ENCODE data around the gene BRD9.
"Not testable (repeated sequence)": the region's sequence is repeated elsewhere in the genome, so short reads cannot be mapped to it uniquely, and the experiment has no call there.

Gene BRD9

GRCh38 chr5:922436-923280 lies 30.1 kb upstream of the BRD9 start:
- DNase-seq (ENCODE audit: low read depth): no peak

DNA sequence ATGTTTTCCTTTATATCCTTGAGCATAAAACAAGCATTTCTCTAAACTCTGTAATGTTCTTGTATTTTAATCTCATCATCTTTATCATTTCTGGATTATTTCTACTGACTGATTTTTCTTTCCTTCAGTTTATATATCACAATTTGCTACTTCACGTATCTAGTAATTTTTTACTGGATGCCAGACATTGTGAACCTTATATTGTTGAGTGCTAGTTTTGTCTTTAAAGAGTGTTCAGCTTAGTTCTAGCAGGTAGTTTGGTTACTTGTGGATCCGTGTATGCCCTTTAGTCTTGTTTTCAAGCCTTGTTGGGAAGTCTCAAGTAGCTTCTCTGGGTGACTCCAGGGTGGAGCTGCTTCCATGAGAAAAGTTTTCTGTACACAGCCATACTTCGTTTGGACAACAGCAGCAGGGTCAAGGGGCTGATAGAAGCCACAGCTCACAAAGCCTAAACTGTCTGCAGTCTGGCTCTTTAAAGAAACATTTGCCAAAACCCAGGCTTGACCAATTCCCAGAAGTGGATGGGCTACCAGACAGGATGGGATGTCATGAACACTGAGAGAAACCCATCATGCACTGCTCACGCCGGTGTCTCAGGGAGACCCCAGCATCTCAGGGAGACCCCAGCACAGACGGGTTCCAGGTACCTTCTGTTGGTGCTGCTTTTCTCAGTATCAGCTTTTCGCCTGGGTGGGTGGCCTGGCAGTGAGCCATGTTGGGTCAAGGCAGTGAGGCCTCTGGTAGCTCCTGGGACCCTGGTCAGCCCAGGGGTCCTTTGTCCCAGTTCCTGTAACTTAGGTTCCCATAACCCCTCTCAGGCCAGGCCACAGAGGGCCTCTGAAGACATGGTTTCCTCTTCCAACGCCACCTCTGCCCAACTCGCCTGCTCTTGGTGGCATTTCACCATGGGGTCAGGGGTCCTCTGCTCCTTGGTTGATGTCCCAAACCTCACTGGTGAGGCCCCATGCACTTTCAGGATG lies 29.1 kb upstream of the BRD9 start:
- DNase-seq (ENCODE audit: low read depth): no peak

- DNase-seq (ENCODE audit: low read depth): no peak
Observed at GRCh38 chr5:920321-920720, 27.7 kb upstream of the BRD9 start.

GRCh38 chr5:919356-920000 lies 26.9 kb upstream of the BRD9 start:
- no peak for DNase-seq (ENCODE audit: low read depth)

- not testable (repeated sequence) for DNase-seq (ENCODE audit: low read depth)
Observed at GRCh38 chr5:918717-919116, 26.1 kb upstream of the BRD9 start.

GRCh38 chr5:916441-917293 lies 24.1 kb upstream of the BRD9 start:
- DNase-seq (ENCODE audit: low read depth): no peak

DNA sequence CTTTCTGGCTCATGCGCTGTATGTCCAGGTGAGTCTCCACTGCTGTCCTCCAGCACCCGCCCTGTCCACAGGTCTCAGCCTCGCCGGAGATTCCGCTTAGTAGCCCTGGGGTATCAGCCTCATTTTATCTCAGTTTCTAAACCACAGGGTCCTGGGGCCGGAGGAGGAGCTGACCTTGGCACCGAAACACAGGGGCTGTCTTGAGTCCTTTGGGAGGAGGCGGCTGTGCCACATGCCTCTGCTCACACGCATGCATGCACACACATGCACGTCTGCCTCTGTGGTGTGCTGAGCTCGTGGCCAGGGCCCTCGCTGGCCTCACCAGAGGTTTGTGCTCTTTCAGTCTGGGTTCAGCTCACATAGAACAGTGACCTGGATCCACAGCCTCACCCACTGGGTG lies 23.3 kb upstream of the BRD9 start:
- no peak for DNase-seq (ENCODE audit: low read depth)

GRCh38 chr5:915346-915745 lies 22.7 kb upstream of the BRD9 start:
- not testable (repeated sequence) for DNase-seq (ENCODE audit: low read depth)

GRCh38 chr5:914612-915011 lies 22.0 kb upstream of the BRD9 start:
- no peak for DNase-seq (ENCODE audit: low read depth)

- no peak for DNase-seq (ENCODE audit: low read depth)
Observed at GRCh38 chr5:914174-914573, 21.6 kb upstream of the BRD9 start.

DNA sequence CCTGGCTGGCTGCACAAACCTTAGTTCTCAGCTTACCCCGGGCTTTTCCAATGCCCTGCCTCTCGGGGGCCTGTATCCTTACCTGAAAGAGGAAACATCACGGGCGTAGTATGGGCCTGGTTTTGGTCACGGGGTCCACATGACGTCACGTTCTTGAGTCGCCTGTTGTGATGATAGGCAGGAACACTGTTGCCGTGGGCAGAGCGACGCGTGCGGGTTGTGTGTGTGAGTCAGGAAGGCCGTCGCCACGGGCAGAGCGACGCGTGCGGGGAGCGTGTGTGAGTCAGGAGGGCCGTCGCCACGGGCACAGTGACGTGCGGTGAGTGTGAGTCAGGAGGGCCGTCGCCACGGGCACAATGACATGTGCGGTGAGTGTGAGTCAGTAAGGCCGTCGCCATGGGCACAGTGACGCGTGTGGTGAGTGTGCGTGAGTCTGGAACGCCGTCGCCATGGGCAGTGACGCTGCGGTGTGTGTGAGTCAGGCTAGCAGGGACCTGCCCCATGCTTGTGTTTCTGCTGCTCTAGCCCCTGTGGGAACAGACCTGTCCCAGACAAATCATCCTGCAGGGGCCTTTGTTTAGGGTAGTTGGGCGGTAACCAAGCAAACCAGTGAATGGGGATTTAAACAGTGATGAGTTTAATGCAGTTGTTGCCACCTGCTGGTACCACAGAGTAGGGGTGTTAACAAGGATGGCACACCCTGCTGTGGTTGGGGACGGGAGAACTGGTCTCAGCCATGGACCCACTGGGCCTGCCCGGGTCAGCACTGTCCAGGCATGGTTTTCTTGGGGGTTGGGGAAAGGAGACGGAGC lies 19.9 kb upstream of the BRD9 start:
- peak; percentile 14 for DNase-seq (ENCODE audit: low read depth)

DNA sequence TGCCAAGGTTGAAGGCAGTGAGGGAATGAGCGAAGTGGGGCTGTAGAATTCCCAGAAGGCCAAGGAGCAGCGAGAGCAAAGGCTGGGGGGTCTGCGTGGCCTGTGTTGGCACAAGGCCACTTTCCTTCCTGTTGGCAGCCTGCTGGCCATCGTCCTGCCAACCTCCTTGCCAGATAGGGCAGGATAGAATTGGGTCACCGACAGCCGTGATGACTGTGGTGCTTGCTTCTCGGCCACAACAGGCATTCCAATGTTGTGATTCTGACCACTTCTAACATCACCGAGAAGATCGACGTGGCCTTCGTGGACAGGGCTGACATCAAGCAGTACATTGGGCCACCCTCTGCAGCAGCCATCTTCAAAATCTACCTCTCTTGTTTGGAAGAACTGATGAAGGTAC lies 19.0 kb upstream of the BRD9 start:
- no peak for DNase-seq (ENCODE audit: low read depth)

DNA sequence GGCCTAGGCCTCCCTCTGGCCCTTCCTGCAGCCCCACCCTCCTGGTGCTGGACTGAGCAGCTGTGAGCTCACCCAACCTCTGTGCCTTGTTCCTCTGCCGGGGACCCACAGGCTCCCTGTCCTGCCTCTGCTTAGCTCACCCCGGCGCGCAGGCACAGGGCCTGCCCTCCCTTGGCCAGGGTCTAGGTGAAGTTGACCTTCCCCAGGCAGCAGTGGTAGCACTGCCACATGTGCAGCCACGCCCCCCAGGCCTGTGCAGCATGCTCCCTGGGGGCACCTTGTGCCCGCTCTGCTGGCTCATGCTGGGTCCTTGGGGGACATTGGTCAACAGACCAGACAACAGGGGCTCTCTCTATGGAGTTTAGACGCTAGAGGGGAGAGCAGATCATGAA lies 18.2 kb upstream of the BRD9 start:
- DNase-seq (ENCODE audit: low read depth): no peak

DNA sequence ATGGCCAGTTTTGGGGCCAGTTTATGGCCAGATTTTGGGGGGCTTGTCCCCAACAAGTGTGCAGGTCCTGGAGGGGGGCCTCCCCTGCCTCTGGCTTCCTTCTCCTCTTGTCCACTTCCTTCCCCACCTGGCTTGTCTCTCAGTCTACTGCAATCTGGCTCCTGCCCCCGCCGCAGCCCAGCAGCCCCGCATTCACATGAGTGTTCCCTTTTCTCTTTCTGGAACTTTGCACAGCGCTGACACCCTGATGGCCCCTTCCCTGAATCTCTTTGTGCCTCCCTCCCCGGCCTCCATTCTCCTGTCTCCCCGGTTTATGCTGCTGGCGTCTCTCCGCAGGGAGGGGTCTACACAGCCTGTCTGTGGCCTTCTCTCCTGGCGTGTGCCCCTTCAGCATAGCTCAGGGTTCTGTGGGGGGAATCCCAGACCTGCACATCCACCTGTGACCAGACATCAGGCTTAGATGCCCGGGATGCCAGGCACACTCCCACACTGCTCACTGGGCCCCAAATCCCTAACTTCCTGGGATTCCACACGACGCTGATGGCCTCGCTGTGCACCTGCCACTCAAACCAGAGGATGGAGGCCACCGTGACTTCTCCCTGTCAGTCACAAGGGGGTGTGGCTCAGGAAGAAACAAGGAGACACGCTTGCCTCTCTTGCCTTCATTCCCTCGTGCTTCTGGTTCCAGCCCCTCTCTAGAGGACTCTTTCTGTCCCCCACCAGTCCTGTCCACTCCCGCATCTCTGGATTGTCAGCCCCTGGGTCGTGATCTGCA lies 17.6 kb upstream of the BRD9 start:
- no peak for DNase-seq (ENCODE audit: low read depth)

GRCh38 chr5:909086-909485 lies 16.5 kb upstream of the BRD9 start:
- no peak for DNase-seq (ENCODE audit: low read depth)

DNA sequence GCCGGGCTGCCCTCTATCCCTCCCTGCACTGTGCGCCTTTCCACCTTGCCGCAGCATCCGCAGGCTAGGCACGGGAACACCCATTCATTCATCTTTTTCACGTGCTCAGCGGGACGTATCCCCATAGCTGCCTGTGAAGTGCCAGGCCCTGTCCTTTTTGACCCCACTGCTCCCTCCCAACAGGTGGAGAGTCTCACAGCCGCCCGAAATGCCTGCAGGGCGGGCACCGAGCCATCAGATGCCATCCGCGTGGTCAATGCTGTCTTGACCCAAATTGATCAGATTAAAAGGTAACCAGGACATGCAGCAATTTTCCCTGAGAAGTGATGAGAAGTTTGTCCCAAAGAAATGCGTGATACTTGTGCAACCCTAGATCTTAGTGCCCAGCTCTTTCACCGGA lies 15.6 kb upstream of the BRD9 start:
- no peak for DNase-seq (ENCODE audit: low read depth)

DNA sequence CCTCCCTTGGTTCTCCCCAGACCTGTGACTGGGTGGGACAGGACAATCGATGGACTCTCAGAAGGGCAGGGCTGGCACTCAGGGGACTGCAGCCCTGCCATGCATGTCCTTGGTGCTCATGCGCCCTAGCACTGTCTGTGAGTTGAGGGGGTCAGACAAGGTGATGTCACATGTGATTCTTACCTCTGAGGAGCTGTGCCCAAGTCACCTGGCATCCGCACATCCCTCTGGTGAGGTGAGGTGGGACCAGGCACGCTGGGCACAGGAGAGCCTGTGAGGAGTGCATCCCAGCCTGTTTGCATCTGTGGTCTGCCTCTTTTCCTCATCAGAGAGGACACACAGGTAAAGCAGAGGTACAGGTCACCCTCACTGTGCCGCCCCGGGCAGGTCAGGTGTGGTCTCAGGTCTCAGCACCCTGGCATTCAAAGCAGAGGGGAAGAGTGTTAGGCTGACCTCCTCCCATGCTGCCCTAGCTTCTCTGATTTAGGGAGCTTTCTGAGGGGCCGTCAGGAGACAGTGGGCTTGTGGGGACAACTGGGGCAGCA lies 14.8 kb upstream of the BRD9 start:
- no peak for DNase-seq (ENCODE audit: low read depth)

DNA sequence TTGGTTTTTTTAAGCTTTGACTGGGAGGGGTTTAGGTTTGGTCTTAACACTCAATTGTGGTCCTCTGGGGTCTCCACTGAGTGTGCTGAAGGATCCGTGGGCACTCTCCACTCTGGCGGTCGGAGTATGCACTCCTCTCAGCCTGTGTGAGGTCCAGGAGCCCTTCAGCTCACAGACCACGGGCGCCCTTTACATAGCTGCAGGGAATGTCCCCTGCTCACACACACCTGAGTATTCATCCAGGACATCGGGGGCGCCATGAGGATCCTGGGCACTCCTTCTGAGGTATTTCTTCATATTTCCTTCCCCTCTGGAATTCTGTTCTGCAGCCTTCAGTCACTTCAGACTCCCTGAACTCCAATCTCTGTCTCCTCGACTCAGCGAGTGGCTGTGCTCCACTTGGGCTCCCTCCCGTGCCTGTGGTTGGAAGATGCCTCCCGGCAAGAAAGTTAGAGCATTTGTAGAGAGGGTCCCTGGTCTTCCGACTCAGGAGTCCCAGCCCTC lies 12.6 kb upstream of the BRD9 start:
- DNase-seq (ENCODE audit: low read depth): no peak

DNA sequence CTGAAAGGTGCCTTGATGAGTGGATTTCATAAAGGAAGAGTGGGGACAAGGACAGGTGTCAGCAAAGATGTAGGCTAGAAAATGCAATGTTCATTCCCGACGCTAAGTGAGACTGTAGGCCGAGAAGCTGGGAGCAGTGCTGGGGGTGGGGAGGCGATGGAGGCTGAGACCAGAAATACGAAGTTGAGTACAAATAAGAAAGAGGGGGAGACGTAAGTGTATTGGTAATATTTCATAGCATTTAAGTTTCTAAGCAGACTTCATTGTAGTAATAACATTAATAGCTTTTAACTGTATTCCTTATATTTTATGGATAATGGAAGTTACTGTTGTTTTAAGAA lies 11.1 kb upstream of the BRD9 start:
- DNase-seq (ENCODE audit: low read depth): no peak
